ENCODE results near the gene BMPER.

DNA sequence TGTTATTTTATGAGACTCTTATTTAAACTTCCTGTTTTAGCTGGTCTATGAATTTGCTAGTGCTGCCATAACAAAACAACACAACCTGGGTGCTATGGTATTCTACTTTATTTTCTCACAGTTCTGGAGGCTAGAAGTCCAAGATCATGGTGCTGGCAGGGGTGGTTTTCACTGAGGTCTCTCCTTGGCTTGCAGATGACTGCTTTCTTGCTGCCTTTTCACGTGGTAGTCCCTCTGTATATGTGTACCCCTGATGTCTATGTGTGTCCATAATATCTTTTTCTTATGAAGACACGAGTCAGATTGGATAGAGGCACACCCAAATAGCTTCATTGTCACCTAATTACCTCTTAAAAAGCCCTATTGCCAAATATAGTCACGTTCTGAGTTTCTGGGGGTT, 270.5 kb downstream of the BMPER start:
- no peak for TF ChIP-seq POLR2A (IDR thresholded peaks at IDR 0.05)
- TF ChIP-seq, protein P1, sequence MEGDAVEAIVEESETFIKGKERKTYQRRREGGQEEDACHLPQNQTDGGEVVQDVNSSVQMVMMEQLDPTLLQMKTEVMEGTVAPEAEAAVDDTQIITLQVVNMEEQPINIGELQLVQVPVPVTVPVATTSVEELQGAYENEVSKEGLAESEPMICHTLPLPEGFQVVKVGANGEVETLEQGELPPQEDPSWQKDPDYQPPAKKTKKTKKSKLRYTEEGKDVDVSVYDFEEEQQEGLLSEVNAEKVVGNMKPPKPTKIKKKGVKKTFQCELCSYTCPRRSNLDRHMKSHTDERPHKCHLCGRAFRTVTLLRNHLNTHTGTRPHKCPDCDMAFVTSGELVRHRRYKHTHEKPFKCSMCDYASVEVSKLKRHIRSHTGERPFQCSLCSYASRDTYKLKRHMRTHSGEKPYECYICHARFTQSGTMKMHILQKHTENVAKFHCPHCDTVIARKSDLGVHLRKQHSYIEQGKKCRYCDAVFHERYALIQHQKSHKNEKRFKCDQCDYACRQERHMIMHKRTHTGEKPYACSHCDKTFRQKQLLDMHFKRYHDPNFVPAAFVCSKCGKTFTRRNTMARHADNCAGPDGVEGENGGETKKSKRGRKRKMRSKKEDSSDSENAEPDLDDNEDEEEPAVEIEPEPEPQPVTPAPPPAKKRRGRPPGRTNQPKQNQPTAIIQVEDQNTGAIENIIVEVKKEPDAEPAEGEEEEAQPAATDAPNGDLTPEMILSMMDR (IDR thresholded peaks at IDR 0.05), result no peak
- TF ChIP-seq EP300 (IDR thresholded peaks at IDR 0.05), result no peak

All from stomach (tissue), 4 donors.